Heart left ventricle (tissue), 13 donors: Measurements from ENCODE around the gene SFTPA1.

Source experiments
- POLR2A ChIP-seq, 2 donors: fragments of 450-650 bp; IDR thresholded peaks; one replicate each; pipeline ENCODE4 v1.6.1; 2017; ENCODE audit warnings: antibody characterized with exemption in 2 of 2, mild to moderate bottlenecking in 2 of 2, moderate library complexity in 2 of 2
- TF ChIP-seq, protein P1 (sequence below), 12 donors: fragments of 200-600 bp; sonication (generic) in 4 of 12; IDR thresholded peaks; one replicate each; pipeline versions ENCODE4 v1.5.0 to v1.8.0; 2018 to 2022; ENCODE audit warnings: antibody characterized with exemption in 12 of 12, mild to moderate bottlenecking in 5 of 12
- donor health status: ischemic (EF 13 %, LVEDD 7.1; RV severe dilation, severe dysfunction).
- donor health status: DM: no; HTN: yes; CAD: no.
- donor health status: DM: no; HTN: no; CAD: no.
- donor health status: ischemic (EF 25% LVEDD 6.9; RV normal size, moderate dysfunction).
- donor health status: ischemic (EF 25% LVEDD 5.7; RV mildly dilated, moderate dysfunction).
- donor health status: ischemic (EF 35%, LVEDD 5.7; RV mildly dilated, moderate dysfunction).
- donor health status: nonischemic (EF 11% LVEDD 7.7; RV severe dilation, severe dysfunction).
- donor health status: DM: yes; HTN: yes; CAD: no.
- donor health status: PGD.
- donor health status: ischemic (EF 29% LVEDD 5.4; RV normal size, mild dysfunction).
- donor health status: nonischemic (EF 23%, LVEDD 6.1; RV moderate dilation, normal function).

DNA sequence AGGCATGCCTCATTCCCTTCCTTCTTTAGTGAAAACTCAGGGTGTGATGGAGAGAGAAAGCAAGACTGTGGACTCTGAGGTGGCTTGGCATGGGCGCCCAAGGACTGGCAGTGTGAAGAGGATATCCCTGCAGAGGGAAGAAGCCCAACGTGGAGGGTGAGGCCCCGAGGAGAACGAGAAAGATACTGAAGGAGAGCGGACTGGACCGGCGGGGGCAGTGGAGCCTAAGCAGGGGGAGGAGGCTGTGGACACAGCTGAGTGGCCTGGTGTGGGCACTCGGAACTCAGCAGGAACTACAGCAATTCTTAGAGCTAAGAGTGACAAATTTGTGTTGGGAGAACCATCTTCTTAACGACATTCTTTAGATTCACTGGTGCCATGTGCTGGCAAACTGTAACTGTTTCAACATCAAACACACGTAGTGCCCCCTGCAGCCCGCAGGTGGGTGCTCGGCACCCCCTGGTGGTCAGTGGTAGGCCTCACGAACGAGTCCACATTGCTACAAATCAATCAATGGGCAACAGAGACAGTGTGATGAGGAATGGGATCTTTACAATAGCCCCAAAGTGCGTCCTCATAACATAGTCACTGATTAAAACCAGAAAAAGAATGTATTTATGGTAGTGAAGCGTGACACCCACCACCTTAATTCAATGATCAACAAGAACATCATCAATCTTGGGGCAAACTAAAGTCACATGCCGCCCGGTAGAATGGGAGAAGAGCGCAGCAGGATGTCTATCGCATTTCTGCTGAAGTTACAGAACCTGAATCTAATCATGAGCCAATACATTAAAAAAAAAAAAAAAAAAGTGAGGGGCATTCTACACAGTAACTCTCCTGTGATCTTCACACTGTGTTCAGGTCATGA, 2.0 kb upstream of the SFTPA1 start:
- TF ChIP-seq, protein P1, sequence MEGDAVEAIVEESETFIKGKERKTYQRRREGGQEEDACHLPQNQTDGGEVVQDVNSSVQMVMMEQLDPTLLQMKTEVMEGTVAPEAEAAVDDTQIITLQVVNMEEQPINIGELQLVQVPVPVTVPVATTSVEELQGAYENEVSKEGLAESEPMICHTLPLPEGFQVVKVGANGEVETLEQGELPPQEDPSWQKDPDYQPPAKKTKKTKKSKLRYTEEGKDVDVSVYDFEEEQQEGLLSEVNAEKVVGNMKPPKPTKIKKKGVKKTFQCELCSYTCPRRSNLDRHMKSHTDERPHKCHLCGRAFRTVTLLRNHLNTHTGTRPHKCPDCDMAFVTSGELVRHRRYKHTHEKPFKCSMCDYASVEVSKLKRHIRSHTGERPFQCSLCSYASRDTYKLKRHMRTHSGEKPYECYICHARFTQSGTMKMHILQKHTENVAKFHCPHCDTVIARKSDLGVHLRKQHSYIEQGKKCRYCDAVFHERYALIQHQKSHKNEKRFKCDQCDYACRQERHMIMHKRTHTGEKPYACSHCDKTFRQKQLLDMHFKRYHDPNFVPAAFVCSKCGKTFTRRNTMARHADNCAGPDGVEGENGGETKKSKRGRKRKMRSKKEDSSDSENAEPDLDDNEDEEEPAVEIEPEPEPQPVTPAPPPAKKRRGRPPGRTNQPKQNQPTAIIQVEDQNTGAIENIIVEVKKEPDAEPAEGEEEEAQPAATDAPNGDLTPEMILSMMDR (IDR thresholded peaks at IDR 0.05), result peak; percentile 34 to 65 (median 48)
- TF ChIP-seq POLR2A (IDR thresholded peaks at IDR 0.05), result no peak
